ENCODE results near the gene ZAP70. TPM values are rescaled to one million over a fixed set of nuclear protein-coding genes. Genes with fewer than 3 reads are reported as not detected.

ZAP70 gene
- total RNA-seq, 1 experiment from 2014 or later = 0.61 TPM

DNA sequence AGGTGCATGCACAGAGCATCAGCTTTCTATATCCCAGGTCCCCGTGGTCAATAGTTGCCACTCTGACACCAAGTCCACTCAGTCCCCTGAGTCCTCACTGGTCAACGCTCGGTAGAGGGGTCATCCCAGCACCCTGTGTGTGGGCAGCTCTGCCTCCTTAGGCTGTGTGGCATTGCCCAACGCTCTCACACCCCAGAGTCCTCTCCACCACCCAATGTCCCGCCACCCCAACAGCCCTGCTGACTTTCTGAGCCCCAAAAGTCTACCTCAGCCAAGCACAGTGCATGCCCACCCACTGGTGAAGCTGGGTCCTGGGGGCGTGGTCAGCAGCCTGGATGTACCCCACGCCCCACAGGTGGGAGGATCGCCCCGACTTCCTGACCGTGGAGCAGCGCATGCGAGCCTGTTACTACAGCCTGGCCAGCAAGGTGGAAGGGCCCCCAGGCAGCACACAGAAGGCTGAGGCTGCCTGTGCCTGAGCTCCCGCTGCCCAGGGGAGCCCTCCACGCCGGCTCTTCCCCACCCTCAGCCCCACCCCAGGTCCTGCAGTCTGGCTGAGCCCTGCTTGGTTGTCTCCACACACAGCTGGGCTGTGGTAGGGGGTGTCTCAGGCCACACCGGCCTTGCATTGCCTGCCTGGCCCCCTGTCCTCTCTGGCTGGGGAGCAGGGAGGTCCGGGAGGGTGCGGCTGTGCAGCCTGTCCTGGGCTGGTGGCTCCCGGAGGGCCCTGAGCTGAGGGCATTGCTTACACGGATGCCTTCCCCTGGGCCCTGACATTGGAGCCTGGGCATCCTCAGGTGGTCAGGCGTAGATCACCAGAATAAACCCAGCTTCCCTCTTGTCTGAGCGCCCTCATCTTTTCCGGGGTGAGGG lies 25.9 kb downstream of the ZAP70 start (continued):
- TF ChIP-seq, protein P1, sequence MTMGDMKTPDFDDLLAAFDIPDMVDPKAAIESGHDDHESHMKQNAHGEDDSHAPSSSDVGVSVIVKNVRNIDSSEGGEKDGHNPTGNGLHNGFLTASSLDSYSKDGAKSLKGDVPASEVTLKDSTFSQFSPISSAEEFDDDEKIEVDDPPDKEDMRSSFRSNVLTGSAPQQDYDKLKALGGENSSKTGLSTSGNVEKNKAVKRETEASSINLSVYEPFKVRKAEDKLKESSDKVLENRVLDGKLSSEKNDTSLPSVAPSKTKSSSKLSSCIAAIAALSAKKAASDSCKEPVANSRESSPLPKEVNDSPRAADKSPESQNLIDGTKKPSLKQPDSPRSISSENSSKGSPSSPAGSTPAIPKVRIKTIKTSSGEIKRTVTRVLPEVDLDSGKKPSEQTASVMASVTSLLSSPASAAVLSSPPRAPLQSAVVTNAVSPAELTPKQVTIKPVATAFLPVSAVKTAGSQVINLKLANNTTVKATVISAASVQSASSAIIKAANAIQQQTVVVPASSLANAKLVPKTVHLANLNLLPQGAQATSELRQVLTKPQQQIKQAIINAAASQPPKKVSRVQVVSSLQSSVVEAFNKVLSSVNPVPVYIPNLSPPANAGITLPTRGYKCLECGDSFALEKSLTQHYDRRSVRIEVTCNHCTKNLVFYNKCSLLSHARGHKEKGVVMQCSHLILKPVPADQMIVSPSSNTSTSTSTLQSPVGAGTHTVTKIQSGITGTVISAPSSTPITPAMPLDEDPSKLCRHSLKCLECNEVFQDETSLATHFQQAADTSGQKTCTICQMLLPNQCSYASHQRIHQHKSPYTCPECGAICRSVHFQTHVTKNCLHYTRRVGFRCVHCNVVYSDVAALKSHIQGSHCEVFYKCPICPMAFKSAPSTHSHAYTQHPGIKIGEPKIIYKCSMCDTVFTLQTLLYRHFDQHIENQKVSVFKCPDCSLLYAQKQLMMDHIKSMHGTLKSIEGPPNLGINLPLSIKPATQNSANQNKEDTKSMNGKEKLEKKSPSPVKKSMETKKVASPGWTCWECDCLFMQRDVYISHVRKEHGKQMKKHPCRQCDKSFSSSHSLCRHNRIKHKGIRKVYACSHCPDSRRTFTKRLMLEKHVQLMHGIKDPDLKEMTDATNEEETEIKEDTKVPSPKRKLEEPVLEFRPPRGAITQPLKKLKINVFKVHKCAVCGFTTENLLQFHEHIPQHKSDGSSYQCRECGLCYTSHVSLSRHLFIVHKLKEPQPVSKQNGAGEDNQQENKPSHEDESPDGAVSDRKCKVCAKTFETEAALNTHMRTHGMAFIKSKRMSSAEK (CRISPR knock-in tag; IDR thresholded peaks at IDR 0.05; ENCODE audit: borderline replicate concordance) = no peak
- TF ChIP-seq SOX15 (CRISPR knock-in tag; IDR thresholded peaks at IDR 0.05) (no peak), EMX1 (CRISPR knock-in tag; IDR thresholded peaks at IDR 0.05) (no peak), TEAD1 (CRISPR knock-in tag; IDR thresholded peaks at IDR 0.05) (no peak), NFE2L1 (CRISPR knock-in tag; IDR thresholded peaks at IDR 0.05) (no peak)
- TF ChIP-seq, protein P2, sequence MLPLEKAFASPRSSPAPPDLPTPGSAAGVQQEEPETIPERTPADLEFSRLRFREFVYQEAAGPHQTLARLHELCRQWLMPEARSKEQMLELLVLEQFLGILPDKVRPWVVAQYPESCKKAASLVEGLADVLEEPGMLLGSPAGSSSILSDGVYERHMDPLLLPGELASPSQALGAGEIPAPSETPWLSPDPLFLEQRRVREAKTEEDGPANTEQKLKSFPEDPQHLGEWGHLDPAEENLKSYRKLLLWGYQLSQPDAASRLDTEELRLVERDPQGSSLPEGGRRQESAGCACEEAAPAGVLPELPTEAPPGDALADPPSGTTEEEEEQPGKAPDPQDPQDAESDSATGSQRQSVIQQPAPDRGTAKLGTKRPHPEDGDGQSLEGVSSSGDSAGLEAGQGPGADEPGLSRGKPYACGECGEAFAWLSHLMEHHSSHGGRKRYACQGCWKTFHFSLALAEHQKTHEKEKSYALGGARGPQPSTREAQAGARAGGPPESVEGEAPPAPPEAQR (CRISPR knock-in tag; IDR thresholded peaks at IDR 0.05) = no peak

DNA sequence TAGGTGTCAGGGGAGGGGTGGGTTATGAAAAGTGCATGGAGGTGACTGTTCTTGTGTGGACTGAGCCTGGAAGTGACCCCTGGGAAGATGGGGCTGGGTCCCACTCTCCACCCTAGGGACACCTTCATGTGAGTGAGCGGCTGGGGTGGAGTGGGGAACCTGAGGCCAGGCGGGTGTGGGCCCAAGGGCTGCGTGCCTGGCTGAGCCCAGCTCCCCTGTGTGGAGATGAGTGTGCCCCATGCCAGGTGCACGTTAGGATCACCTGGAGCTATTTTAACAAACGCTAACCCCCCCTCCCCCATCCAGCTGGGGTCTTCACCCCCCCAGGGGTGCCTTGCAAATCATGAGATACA lies 26.5 kb downstream of the ZAP70 start:
- TF ChIP-seq, protein P3, sequence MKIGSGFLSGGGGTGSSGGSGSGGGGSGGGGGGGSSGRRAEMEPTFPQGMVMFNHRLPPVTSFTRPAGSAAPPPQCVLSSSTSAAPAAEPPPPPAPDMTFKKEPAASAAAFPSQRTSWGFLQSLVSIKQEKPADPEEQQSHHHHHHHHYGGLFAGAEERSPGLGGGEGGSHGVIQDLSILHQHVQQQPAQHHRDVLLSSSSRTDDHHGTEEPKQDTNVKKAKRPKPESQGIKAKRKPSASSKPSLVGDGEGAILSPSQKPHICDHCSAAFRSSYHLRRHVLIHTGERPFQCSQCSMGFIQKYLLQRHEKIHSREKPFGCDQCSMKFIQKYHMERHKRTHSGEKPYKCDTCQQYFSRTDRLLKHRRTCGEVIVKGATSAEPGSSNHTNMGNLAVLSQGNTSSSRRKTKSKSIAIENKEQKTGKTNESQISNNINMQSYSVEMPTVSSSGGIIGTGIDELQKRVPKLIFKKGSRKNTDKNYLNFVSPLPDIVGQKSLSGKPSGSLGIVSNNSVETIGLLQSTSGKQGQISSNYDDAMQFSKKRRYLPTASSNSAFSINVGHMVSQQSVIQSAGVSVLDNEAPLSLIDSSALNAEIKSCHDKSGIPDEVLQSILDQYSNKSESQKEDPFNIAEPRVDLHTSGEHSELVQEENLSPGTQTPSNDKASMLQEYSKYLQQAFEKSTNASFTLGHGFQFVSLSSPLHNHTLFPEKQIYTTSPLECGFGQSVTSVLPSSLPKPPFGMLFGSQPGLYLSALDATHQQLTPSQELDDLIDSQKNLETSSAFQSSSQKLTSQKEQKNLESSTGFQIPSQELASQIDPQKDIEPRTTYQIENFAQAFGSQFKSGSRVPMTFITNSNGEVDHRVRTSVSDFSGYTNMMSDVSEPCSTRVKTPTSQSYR (CRISPR knock-in tag; IDR thresholded peaks at IDR 0.05) = no peak
- no peak for TF ChIP-seq CREB1 (CRISPR knock-in tag; IDR thresholded peaks at IDR 0.05)
- Mint-ChIP-seq H3K36me3 (no peaks in the 10 kb centered on the region), H3K27ac (no peak overlapping the region), H3K4me3 (no peak overlapping the region), H3K27me3 (ENCODE audit: low read depth) (no peaks in the 10 kb centered on the region), H3K9me3 (no peaks in the 10 kb centered on the region), H3K4me1 (peaks cover 15% of the 10 kb centered on the region)
- ATAC-seq = no peak
- POLR2A ChIA-PET = no interaction called here
- CTCF ChIA-PET = interaction anchor here (1.0 to 4.1 kb wide), 16 partner anchors 9 to 645 kb away, joined by 3 to 56 read pairs (median 8); partner anchors contain the start of gene COX5B
- no peak for DNase-seq (ENCODE audit: low spot score)

DNA sequence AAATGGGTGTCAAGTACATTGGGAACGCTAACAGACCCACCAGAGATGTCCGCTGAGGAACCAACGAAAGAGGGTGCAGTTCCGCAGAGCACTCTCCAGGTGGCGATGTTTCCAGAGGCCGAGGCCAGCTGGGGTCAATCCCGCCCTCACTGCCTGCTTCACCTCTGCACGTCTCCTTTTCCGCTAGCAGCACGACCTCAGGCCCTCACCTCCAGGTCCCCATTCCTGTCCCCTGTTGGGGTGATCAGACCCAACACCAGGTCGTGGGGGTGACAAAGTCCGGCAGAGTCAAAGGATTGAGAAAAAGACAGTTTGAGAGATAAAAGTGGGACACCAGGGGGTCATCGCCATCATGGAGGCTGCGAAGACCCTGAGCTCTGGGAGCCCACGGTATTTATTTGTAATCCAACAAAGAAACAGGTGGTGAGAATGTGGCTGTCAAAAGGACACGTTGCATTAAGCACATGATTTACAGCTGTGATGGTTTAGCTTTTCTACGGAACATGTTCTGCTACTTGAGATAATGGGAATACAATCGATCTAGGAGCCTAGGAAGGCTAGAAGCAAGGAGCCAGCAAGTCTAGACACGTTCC lies 27.3 kb downstream of the ZAP70 start:
- H3K9me3 Mint-ChIP-seq = no peaks in the 10 kb centered on the region
- ATAC-seq = peak; percentile 84
- no peak overlapping the region for H3K27ac Mint-ChIP-seq
- H3K4me1 Mint-ChIP-seq = peaks cover 15% of the 10 kb centered on the region
- CTCF ChIA-PET = interaction anchor here (0.6 to 4.1 kb wide), 33 partner anchors 8 to 644 kb away, joined by 3 to 56 read pairs (median 4); partner anchors contain the start of genes ACTR1B, COX5B and ZAP70
- peak; percentile 74 for DNase-seq (ENCODE audit: low spot score)
- POLR2A ChIA-PET = interaction anchor here (1.2 kb wide), 1 partner anchor 49 kb away, joined by 3 read pairs; no protein-coding TSS in a partner anchor
- H3K36me3 Mint-ChIP-seq = no peaks in the 10 kb centered on the region
- TF ChIP-seq, protein P4, sequence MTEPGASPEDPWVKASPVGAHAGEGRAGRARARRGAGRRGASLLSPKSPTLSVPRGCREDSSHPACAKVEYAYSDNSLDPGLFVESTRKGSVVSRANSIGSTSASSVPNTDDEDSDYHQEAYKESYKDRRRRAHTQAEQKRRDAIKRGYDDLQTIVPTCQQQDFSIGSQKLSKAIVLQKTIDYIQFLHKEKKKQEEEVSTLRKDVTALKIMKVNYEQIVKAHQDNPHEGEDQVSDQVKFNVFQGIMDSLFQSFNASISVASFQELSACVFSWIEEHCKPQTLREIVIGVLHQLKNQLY (CRISPR knock-in tag; IDR thresholded peaks at IDR 0.05) = no peak
- TF ChIP-seq, protein P5, sequence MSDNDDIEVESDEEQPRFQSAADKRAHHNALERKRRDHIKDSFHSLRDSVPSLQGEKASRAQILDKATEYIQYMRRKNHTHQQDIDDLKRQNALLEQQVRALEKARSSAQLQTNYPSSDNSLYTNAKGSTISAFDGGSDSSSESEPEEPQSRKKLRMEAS (CRISPR knock-in tag; IDR thresholded peaks at IDR 0.05) = peak; percentile 44; the same call in 1 of the 2 replicates
- TF ChIP-seq ZNF423 (CRISPR knock-in tag; IDR thresholded peaks at IDR 0.05) = no peak
- TF ChIP-seq, protein P6, sequence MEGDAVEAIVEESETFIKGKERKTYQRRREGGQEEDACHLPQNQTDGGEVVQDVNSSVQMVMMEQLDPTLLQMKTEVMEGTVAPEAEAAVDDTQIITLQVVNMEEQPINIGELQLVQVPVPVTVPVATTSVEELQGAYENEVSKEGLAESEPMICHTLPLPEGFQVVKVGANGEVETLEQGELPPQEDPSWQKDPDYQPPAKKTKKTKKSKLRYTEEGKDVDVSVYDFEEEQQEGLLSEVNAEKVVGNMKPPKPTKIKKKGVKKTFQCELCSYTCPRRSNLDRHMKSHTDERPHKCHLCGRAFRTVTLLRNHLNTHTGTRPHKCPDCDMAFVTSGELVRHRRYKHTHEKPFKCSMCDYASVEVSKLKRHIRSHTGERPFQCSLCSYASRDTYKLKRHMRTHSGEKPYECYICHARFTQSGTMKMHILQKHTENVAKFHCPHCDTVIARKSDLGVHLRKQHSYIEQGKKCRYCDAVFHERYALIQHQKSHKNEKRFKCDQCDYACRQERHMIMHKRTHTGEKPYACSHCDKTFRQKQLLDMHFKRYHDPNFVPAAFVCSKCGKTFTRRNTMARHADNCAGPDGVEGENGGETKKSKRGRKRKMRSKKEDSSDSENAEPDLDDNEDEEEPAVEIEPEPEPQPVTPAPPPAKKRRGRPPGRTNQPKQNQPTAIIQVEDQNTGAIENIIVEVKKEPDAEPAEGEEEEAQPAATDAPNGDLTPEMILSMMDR (IDR thresholded peaks at IDR 0.05) = peak; percentile 86
- H3K27me3 Mint-ChIP-seq (ENCODE audit: low read depth) = no peaks in the 10 kb centered on the region
- H3K4me3 Mint-ChIP-seq = no peak overlapping the region

Data from WTC11 (cell line).